K562 (cell line): ENCODE data around the gene ASB10. TPM values are rescaled to one million over a fixed set of nuclear protein-coding genes. Genes with fewer than 3 reads are reported as not detected.
A peak's percentile ranks its signal among the peaks of the same experiment; 100 is the strongest.

Experiments used
- ARID2 ChIP-seq: fragments of 450-650 bp; IDR thresholded peaks from 2 replicates; pipeline ENCODE4 v1.6.1; 2017; ENCODE audit warnings: antibody characterized with exemption, mild to moderate bottlenecking
- BACH1 ChIP-seq: fragments of 200-800 bp; sonication (Bioruptor generic); IDR thresholded peaks from 2 replicates; pipeline ENCODE4 v1.6.1; 2016; ENCODE audit warnings: missing genetic modification characterization, missing compliant biosample characterization
- C11orf30 ChIP-seq: fragments of 450-650 bp; IDR thresholded peaks from 2 replicates; pipeline ENCODE4 v1.6.1; 2016; ENCODE audit warnings: low read depth, mild to moderate bottlenecking
- CBX5 ChIP-seq: IDR thresholded peaks from 2 replicates; pipeline ENCODE4 v1.6.1; 2014; ENCODE audit warnings: low read depth, borderline replicate concordance
- CHD2 ChIP-seq: IDR thresholded peaks from 2 replicates; pipeline ENCODE4 v1.6.1; 2011; ENCODE audit warnings: low read depth, low read length
- CREBBP ChIP-seq: IDR thresholded peaks from one replicate; pipeline ENCODE4 v1.6.1; 2012; ENCODE audit warnings: low read depth, mild to moderate bottlenecking, control low read depth, inconsistent platforms, low read length
- EGR1 ChIP-seq: fragments of 450-650 bp; conservative IDR thresholded peaks from 2 replicates; pipeline ENCODE4 v1.6.1; 2017; ENCODE audit warnings: mild to moderate bottlenecking
- ESRRA ChIP-seq: fragments of 450-650 bp; IDR thresholded peaks from 2 replicates; pipeline ENCODE4 v1.6.1; 2014; ENCODE audit warnings: low read depth, mild to moderate bottlenecking, moderate library complexity, borderline replicate concordance
- GATAD2B ChIP-seq: fragments of 450-650 bp; IDR thresholded peaks from 2 replicates; pipeline ENCODE4 v1.6.1; 2017; ENCODE audit warnings: mild to moderate bottlenecking, borderline replicate concordance
- KLF16 ChIP-seq: IDR thresholded peaks from 2 replicates; pipeline ENCODE4 v1.6.1; 2016; ENCODE audit warnings: antibody characterized with exemption
- MAFK ChIP-seq: IDR thresholded peaks from 2 replicates; pipeline ENCODE4 v1.6.1; 2011; ENCODE audit warnings: low read length, improper control_type of control experiment
- MYNN ChIP-seq, 2 experiments: sonication (generic); formaldehyde crosslinking in 1 of 2; IDR thresholded peaks; 2 replicates each; pipeline versions ENCODE4 v1.5.0 to v1.6.1; 2016 to 2020; ENCODE audit warnings: antibody characterized with exemption in 1 of 2, missing genetic modification reagents in 1 of 2
- NBN ChIP-seq: fragments of 450-650 bp; IDR thresholded peaks from 2 replicates; pipeline ENCODE4 v1.6.1; 2016; ENCODE audit warnings: low read depth, mild to moderate bottlenecking
- NCOA2 ChIP-seq, 2 experiments: fragments of 450-650 bp; IDR thresholded peaks; 2 replicates each; pipeline ENCODE4 v1.6.1; 2018; ENCODE audit warnings: mild to moderate bottlenecking in 2 of 2, moderate library complexity in 1 of 2; ENCODE audit not compliant: partially characterized antibody in 2 of 2
- SRSF1 ChIP-seq: fragments of 200-400 bp; formaldehyde crosslinking; IDR thresholded peaks from 2 replicates; pipeline ENCODE4 v1.6.1; 2017; ENCODE audit warnings: mild to moderate bottlenecking, low read depth, low read length, moderate library complexity
- SRSF7 ChIP-seq: fragments of 200-400 bp; formaldehyde crosslinking; optimal IDR thresholded peaks from 2 replicates; pipeline ENCODE3; 2017; ENCODE audit warnings: mild to moderate bottlenecking, low read depth, low read length
- STAT5A ChIP-seq: IDR thresholded peaks from 2 replicates; pipeline ENCODE4 v1.6.1; 2012; ENCODE audit warnings: low read length, inconsistent platforms, borderline replicate concordance
- ZNF121 ChIP-seq: sonication (generic); formaldehyde crosslinking; conservative IDR thresholded peaks from 2 replicates; pipeline ENCODE4 v1.8.0; 2022; ENCODE audit warnings: missing genetic modification reagents
- ZNF561 ChIP-seq: fragments of 450-650 bp; formaldehyde crosslinking; conservative IDR thresholded peaks from 2 replicates; pipeline ENCODE4 v1.4.0; 2020; ENCODE audit warnings: mild to moderate bottlenecking, moderate library complexity
- polyA plus RNA-seq, 8 experiments: library from polyadenylated mRNA; depleted of rRNA in 4 of 8; stranded (reverse) in 5 of 8; unstranded in 3 of 8; fragments of >200 nt; fragmentation: Nextera tagmentation in 2 of 8; fragmentation: Illumina TruSeq in 1 of 8; extraction: Ambion mirVana in 2 of 8; extraction: Trizol in 1 of 8; gene quantifications; 2 replicates each; pipeline versions ENCODE4 v1.2.1 to v1.2.3, GENCODE V29; 2011 to 2014; ENCODE audit warnings: inconsistent platforms in 1 of 8, missing spikeins in 1 of 8
- total RNA-seq, 7 experiments: library from RNA; depleted of rRNA in 6 of 7; stranded (reverse); fragments of >200 nt in 6 of 7; fragmentation: Illumina TruSeq in 2 of 7; extraction: Trizol in 2 of 7; gene quantifications; 2 replicates each; pipeline versions ENCODE4 v1.2.1 to v1.2.3, GENCODE V29; 2011 to 2021; ENCODE audit warnings: low replicate concordance in 1 of 7
- TF ChIP-seq, protein P1 (sequence below): fragments of 450-650 bp; IDR thresholded peaks from 2 replicates; pipeline ENCODE4 v1.6.1; 2018; ENCODE audit not compliant: partially characterized antibody
- TF ChIP-seq, protein P2 (sequence below): sonication (generic); formaldehyde crosslinking; IDR thresholded peaks from 2 replicates; pipeline ENCODE4 v1.8.0; 2023; ENCODE audit warnings: mild to moderate bottlenecking, missing genetic modification reagents
- TF ChIP-seq, protein P3 (sequence below): IDR thresholded peaks from 2 replicates; pipeline ENCODE4 v1.6.1; 2011; ENCODE audit warnings: borderline replicate concordance, low read depth, mild to moderate bottlenecking, moderate library complexity, low read length; ENCODE audit not compliant: insufficient read depth, poor library complexity, severe bottlenecking

ASB10 gene
- total and polyA plus RNA-seq, 9 of the 15 experiments (the other 6 are each of a cell fraction or from before 2014, with no cell fraction given), result not detected

DNA sequence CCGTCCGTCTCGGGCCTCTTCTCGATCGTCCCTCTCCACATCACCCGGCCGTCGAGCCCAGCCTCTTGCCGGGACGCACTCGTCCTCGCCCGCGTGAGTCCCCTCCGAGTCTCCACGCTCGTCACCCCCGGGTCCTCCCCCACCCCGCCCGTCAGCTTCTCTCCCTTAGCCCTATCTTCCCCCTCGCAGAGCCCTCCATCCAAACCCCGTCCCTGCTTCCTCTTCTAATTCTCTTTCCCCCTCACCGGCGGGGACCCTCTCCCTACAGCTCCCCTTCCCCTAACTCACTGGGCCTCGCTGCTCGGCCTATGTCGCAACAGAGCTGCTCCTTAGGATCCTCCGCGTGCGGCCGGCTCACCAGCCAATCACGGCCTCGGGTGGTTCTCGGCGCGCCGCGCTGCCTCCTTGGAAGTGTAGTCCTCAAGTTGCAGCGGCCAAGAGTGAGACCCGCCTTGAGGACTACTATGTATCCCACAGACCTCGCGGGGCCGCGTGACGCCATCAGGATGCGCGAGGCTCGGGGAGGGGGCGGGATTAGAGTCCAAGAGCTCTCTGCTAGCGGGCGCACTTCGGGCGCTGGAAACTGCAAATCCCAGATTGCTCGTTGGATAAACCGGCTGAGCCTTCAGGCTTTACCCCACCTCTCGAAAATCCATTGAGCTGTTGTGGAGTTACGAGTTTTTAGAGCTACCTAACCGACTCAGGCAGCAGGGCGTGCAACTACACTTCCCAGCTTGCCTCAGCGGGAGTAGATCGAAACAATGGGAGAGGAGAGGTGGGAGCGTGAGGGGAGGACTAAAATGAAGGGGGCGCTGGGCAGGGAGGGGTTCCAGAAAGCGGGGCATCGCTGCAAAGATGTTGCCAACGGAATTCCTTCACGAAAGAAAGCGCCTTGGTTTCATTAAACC, 40.1 kb upstream of the ASB10 start, which contains the start of gene ABCF2 (continued):
- peak; percentile 77 for TF ChIP-seq EGR1
- no peak for TF ChIP-seq ZNF121 (CRISPR knock-in tag)
- TF ChIP-seq C11orf30, result peak; percentile 98
- no peak for TF ChIP-seq NCOA2 (IDR thresholded peaks at IDR 0.05; ENCODE audit: partially characterized antibody in 2 of 2)
- TF ChIP-seq CBX5, result no peak
- no peak for TF ChIP-seq CREBBP
- TF ChIP-seq ZNF561 (CRISPR knock-in tag), result no peak
- TF ChIP-seq, protein P1, sequence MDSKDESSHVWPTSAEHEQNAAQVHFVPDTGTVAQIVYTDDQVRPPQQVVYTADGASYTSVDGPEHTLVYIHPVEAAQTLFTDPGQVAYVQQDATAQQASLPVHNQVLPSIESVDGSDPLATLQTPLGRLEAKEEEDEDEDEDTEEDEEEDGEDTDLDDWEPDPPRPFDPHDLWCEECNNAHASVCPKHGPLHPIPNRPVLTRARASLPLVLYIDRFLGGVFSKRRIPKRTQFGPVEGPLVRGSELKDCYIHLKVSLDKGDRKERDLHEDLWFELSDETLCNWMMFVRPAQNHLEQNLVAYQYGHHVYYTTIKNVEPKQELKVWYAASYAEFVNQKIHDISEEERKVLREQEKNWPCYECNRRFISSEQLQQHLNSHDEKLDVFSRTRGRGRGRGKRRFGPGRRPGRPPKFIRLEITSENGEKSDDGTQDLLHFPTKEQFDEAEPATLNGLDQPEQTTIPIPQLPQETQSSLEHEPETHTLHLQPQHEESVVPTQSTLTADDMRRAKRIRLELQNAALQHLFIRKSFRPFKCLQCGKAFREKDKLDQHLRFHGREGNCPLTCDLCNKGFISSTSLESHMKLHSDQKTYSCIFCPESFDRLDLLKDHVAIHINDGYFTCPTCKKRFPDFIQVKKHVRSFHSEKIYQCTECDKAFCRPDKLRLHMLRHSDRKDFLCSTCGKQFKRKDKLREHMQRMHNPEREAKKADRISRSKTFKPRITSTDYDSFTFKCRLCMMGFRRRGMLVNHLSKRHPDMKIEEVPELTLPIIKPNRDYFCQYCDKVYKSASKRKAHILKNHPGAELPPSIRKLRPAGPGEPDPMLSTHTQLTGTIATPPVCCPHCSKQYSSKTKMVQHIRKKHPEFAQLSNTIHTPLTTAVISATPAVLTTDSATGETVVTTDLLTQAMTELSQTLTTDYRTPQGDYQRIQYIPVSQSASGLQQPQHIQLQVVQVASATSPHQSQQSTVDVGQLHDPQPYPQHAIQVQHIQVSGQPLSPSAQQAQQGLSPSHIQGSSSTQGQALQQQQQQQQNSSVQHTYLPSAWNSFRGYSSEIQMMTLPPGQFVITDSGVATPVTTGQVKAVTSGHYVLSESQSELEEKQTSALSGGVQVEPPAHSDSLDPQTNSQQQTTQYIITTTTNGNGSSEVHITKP, result peak; percentile 86
- TF ChIP-seq, protein P2, sequence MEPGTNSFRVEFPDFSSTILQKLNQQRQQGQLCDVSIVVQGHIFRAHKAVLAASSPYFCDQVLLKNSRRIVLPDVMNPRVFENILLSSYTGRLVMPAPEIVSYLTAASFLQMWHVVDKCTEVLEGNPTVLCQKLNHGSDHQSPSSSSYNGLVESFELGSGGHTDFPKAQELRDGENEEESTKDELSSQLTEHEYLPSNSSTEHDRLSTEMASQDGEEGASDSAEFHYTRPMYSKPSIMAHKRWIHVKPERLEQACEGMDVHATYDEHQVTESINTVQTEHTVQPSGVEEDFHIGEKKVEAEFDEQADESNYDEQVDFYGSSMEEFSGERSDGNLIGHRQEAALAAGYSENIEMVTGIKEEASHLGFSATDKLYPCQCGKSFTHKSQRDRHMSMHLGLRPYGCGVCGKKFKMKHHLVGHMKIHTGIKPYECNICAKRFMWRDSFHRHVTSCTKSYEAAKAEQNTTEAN, result no peak
- peak; percentile 88 for TF ChIP-seq CHD2
- no peak; the same call in 1 of the 2 replicates for TF ChIP-seq NBN
- TF ChIP-seq MYNN (IDR thresholded peaks at IDR 0.05), result no peak
- TF ChIP-seq MYNN (CRISPR knock-in tag; IDR thresholded peaks at IDR 0.05), result no peak
- no peak for TF ChIP-seq GATAD2B
- TF ChIP-seq, protein P3, sequence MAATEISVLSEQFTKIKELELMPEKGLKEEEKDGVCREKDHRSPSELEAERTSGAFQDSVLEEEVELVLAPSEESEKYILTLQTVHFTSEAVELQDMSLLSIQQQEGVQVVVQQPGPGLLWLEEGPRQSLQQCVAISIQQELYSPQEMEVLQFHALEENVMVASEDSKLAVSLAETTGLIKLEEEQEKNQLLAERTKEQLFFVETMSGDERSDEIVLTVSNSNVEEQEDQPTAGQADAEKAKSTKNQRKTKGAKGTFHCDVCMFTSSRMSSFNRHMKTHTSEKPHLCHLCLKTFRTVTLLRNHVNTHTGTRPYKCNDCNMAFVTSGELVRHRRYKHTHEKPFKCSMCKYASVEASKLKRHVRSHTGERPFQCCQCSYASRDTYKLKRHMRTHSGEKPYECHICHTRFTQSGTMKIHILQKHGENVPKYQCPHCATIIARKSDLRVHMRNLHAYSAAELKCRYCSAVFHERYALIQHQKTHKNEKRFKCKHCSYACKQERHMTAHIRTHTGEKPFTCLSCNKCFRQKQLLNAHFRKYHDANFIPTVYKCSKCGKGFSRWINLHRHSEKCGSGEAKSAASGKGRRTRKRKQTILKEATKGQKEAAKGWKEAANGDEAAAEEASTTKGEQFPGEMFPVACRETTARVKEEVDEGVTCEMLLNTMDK, result no peak
- no peak for TF ChIP-seq SRSF7
- no peak; the same call in 1 of the 2 replicates for TF ChIP-seq MAFK
- peak; percentile 66; the same call in 1 of the 2 replicates for TF ChIP-seq BACH1 (tag)
- TF ChIP-seq SRSF1, result no peak
- no peak for TF ChIP-seq KLF16
- TF ChIP-seq STAT5A, result no peak
- TF ChIP-seq ARID2, result no peak
- TF ChIP-seq ESRRA, result peak; percentile 77; the same call in 1 of the 2 replicates
